A549 (cell line): ENCODE results near the gene BCL2L2. TPM values are rescaled to one million over a fixed set of nuclear protein-coding genes. Genes with fewer than 3 reads are reported as not detected.

ENCODE experiments used
- ATAC-seq, 2 experiments: fragments of 200-7000 bp in 1 of 2; fragments of >200 bp in 1 of 2; cut with Nextera tagmentation in 1 of 2; cut with Tn5 transposase in 1 of 2; 3 replicates each; pipeline versions ENCODE4 v1.8.0 to v1.9.1; 2018 to 2020; ENCODE audit warnings: mild to moderate bottlenecking in 1 of 2, moderate library complexity in 1 of 2
- CTCF ChIA-PET: fragments of 300-600 bp; sonication (Branson Sonifier 250); formaldehyde crosslinking; extraction: SDS; loops from one replicate; lab custom pipeline; 2021; ENCODE audit warnings: antibody characterized with exemption, inconsistent platforms; lab: Yijun Ruan, JAX
- POLR2A ChIA-PET: fragments of 350-600 bp; formaldehyde crosslinking; extraction: SDS; loops from one replicate; lab custom pipeline; 2021; ENCODE audit warnings: antibody characterized with exemption, inconsistent platforms; lab: Yijun Ruan, JAX
- DNase-seq, 2 experiments: peaks; one replicate each; pipeline versions ENCODE4 v3.0.0 to v3.0.0-alpha.2; 2011 to 2016; ENCODE audit warnings: low read depth in 1 of 2, low spot score in 1 of 2
- FAIRE-seq: peaks from 2 replicates; lab custom pipeline; 2011; peaks lifted over from hg19 to GRCh38; lab: Jason Lieb, UNC
- H3K27ac ChIP-seq, 2 experiments: fragments of >200 bp; sonication (Bioruptor Twin); formaldehyde crosslinking; 3 replicates each; pipeline ENCODE4 v1.5.1; 2016 to 2017
- H3K4me1 ChIP-seq: fragments of >200 bp; sonication (Bioruptor Twin); formaldehyde crosslinking; 3 replicates; pipeline ENCODE4 v1.6.1; 2016
- H3K4me2 ChIP-seq: fragments of >200 bp; sonication (Bioruptor Twin); formaldehyde crosslinking; 3 replicates; pipeline ENCODE4 v1.6.1; 2016
- H3K4me3 ChIP-seq: fragments of >200 bp; sonication (Bioruptor Twin); formaldehyde crosslinking; 3 replicates; pipeline ENCODE4 v1.5.1; 2016
- H3K9me3 ChIP-seq: fragments of >200 bp; sonication (Bioruptor Twin); formaldehyde crosslinking; 3 replicates; pipeline ENCODE4 v1.6.1; 2016
- CBX2 ChIP-seq: fragments of 200-600 bp; sonication (generic); IDR thresholded peaks from 2 replicates; pipeline ENCODE4 v1.6.1; 2016; ENCODE audit warnings: low read depth, mild to moderate bottlenecking, borderline replicate concordance
- CHD2 ChIP-seq: fragments of 150-350 bp; IDR thresholded peaks from 2 replicates; pipeline ENCODE4 v1.6.1; 2014; ENCODE audit warnings: low read length; ENCODE audit not compliant: partially characterized antibody
- EHMT2 ChIP-seq: fragments of 200-600 bp; sonication (generic); IDR thresholded peaks from 2 replicates; pipeline ENCODE4 v1.6.1; 2016; ENCODE audit warnings: antibody characterized with exemption, low read depth, mild to moderate bottlenecking, moderate library complexity
- ESRRA ChIP-seq: fragments of 150-350 bp; IDR thresholded peaks from 2 replicates; pipeline ENCODE4 v1.6.1; 2014; ENCODE audit warnings: mild to moderate bottlenecking, low read length, borderline replicate concordance
- FOSL2 ChIP-seq, 2 experiments: fragments of 450-650 bp in 1 of 2; fragments of >200 bp in 1 of 2; sonication (Bioruptor Twin) in 1 of 2; formaldehyde crosslinking; IDR thresholded peaks; 2 replicates each; pipeline versions ENCODE4 v1.5.0 to v1.6.1; 2016 to 2020; ENCODE audit warnings: mild to moderate bottlenecking in 1 of 2, moderate library complexity in 1 of 2
- GATA3 ChIP-seq: IDR thresholded peaks from 2 replicates; pipeline ENCODE4 v1.6.1; 2012; ENCODE audit warnings: borderline replicate concordance
- HOXA7 ChIP-seq: fragments of 250-450 bp; sonication (Bioruptor Pico); IDR thresholded peaks from 2 replicates; pipeline ENCODE4 v1.5.0; 2020; ENCODE audit warnings: mild to moderate bottlenecking, moderate library complexity
- HOXB5 ChIP-seq: fragments of 250-450 bp; sonication (Bioruptor Pico); IDR thresholded peaks from 2 replicates; pipeline ENCODE4 v1.5.0; 2020; ENCODE audit warnings: mild to moderate bottlenecking, moderate library complexity
- JUNB ChIP-seq: fragments of >200 bp; sonication (Bioruptor Twin); formaldehyde crosslinking; IDR thresholded peaks from 2 replicates; pipeline ENCODE4 v1.6.1; 2016
- KDM5A ChIP-seq: fragments of 200-600 bp; sonication (generic); IDR thresholded peaks from 2 replicates; pipeline ENCODE4 v1.6.1; 2016; ENCODE audit warnings: antibody characterized with exemption, mild to moderate bottlenecking
- NFE2L2 ChIP-seq: fragments of 150-350 bp; conservative IDR thresholded peaks from 2 replicates; pipeline ENCODE4 v1.6.1; 2014; ENCODE audit warnings: low read length
- NR3C1 ChIP-seq: fragments of >200 bp; sonication (Bioruptor Twin); formaldehyde crosslinking; IDR thresholded peaks from 3 replicates; pipeline ENCODE4 v1.6.1; 2017
- PHF8 ChIP-seq: fragments of 200-600 bp; sonication (generic); IDR thresholded peaks from 2 replicates; pipeline ENCODE4 v1.6.1; 2016; ENCODE audit warnings: low read depth, mild to moderate bottlenecking, antibody characterized with exemption, moderate library complexity, borderline replicate concordance
- RAD21 ChIP-seq, 2 experiments: fragments of >200 bp in 1 of 2; sonication (Bioruptor Twin) in 1 of 2; formaldehyde crosslinking in 1 of 2; IDR thresholded peaks in 1 of 2; conservative IDR thresholded peaks in 1 of 2; 2 replicates in 1 of 2; 3 replicates in 1 of 2; pipeline ENCODE4 v1.6.1; 2012 to 2018; ENCODE audit warnings: inconsistent platforms in 1 of 2
- RARB ChIP-seq: fragments of 250-450 bp; sonication (Bioruptor Pico); IDR thresholded peaks from 2 replicates; pipeline ENCODE4 v1.8.0; 2021; ENCODE audit warnings: mild to moderate bottlenecking, moderate library complexity
- RCOR1 ChIP-seq: fragments of 150-350 bp; IDR thresholded peaks from 2 replicates; pipeline ENCODE4 v1.6.1; 2014; ENCODE audit warnings: antibody characterized with exemption, low read length, low read depth
- SMC3 ChIP-seq: fragments of >200 bp; sonication (Bioruptor Twin); formaldehyde crosslinking; IDR thresholded peaks from 3 replicates; pipeline ENCODE4 v1.6.1; 2018; ENCODE audit warnings: inconsistent platforms
- TFCP2L1 ChIP-seq: fragments of 250-450 bp; sonication (Bioruptor Pico); IDR thresholded peaks from 2 replicates; pipeline ENCODE4 v1.5.0; 2021; ENCODE audit warnings: mild to moderate bottlenecking
- WGBS: methylation state at CpG from one replicate; pipeline ENCODE4 v1.1.6; 2017; ENCODE audit errors: missing lambda C conversion rate; 5-methylcytosine and 5-hydroxymethylcytosine counted together
- polyA plus RNA-seq, 4 experiments: library from polyadenylated mRNA; depleted of rRNA in 3 of 4; stranded (reverse); fragments of >200 nt; fragmentation: RNase III in 1 of 4; extraction: RNeasy Plus Mini Kit Qiagen cat#74134 plus additional on column Dnase treatment in 1 of 4; gene quantifications; 2 replicates in 3 of 4; 3 replicates in 1 of 4; pipeline ENCODE4 v1.2.3, GENCODE V29; 2011 to 2017
- TF ChIP-seq, protein P1 (sequence below): IDR thresholded peaks from 2 replicates; pipeline ENCODE4 v1.6.1; 2012
- TF ChIP-seq, protein P2 (sequence below): fragments of >200 bp; sonication (Bioruptor Twin); formaldehyde crosslinking; IDR thresholded peaks from 3 replicates; pipeline ENCODE4 v1.6.1; 2016
- TF ChIP-seq, protein P3 (sequence below): IDR thresholded peaks from 2 replicates; pipeline ENCODE4 v1.6.1; 2012

The BCL2L2 gene
- polyA plus RNA-seq, 2 of the 4 experiments (the other 2 are of a cell fraction), result 17.8 to 25.4 TPM

DNA sequence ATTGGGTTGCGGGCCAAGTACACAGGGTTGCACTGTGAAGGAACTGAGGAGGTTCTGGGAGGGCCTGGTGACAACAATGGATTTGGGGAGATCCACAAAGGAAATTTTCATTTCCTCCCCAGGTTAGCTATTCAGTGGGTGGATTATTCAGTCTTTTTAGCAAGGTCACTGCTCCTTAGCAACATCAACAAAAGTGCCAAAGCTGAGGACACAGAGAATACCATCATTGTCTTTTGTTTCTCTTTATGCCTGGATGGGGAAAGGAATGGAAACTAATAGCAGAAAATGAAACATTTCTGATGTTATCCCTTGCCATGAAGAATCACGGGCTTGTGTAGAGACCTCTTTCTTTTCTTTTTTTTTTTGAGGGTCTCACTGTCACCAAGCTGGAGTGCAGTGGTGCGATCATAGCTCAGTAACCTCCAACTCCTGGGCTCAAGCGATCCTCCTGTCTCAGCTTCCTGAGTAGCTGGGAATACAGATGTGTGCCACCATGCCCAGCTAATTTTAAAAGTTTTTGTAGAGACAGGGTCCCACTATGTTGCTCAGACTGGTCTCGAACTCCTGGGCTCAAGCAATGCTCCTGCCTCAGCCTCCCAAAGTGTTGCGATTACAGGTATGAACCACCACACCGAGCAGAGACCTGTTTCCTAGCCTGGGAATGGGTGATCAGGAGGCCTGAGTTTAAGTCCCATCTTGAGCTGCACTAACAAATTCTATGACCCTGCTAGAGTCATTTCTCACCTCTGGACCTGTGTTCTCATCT is 10.4 kb upstream of the BCL2L2 start:
- Histone ChIP-seq H3K9me3 (no peaks in the 10 kb centered on the region), H3K4me1 (peaks cover 10% of the 10 kb centered on the region; the same call in 2 of the 3 replicates), H3K4me3 (no peak overlapping the region), H3K27ac (no peak overlapping the region), H3K4me2 (no peak overlapping the region)
- 93% methylated on average over 7 of the region's 7 CpGs for WGBS
- CTCF ChIA-PET, result interaction anchor here (1.1 to 12.8 kb wide), 14 partner anchors 10 to 262 kb away, joined by 3 to 254 read pairs (median 4); partner anchors contain the start of gene HOMEZ
- POLR2A ChIA-PET, result interaction anchor here (2.2 kb wide), 1 partner anchor 11 kb away, joined by 8 read pairs; the partner anchor contains the start of gene BCL2L2
- TF ChIP-seq PHF8, result no peak
- TF ChIP-seq CHD2, result no peak
- no peak for TF ChIP-seq RCOR1
- TF ChIP-seq EHMT2, result no peak
- TF ChIP-seq ESRRA, result no peak
- no peak for TF ChIP-seq JUNB
- no peak for TF ChIP-seq CBX2
- TF ChIP-seq, protein P1, sequence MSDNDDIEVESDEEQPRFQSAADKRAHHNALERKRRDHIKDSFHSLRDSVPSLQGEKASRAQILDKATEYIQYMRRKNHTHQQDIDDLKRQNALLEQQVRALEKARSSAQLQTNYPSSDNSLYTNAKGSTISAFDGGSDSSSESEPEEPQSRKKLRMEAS, result no peak
- no peak for TF ChIP-seq SMC3
- TF ChIP-seq NFE2L2, result no peak
- TF ChIP-seq HOXB5 (CRISPR knock-in tag), result no peak
- no peak for TF ChIP-seq HOXA7 (CRISPR knock-in tag)
- TF ChIP-seq, protein P2, sequence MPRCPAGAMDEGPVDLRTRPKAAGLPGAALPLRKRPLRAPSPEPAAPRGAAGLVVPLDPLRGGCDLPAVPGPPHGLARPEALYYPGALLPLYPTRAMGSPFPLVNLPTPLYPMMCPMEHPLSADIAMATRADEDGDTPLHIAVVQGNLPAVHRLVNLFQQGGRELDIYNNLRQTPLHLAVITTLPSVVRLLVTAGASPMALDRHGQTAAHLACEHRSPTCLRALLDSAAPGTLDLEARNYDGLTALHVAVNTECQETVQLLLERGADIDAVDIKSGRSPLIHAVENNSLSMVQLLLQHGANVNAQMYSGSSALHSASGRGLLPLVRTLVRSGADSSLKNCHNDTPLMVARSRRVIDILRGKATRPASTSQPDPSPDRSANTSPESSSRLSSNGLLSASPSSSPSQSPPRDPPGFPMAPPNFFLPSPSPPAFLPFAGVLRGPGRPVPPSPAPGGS, result no peak
- no peak for TF ChIP-seq KDM5A
- TF ChIP-seq TFCP2L1 (CRISPR knock-in tag), result no peak
- ATAC-seq, result no peak
- DNase-seq, result no peak
- no peak for FAIRE-seq

DNA sequence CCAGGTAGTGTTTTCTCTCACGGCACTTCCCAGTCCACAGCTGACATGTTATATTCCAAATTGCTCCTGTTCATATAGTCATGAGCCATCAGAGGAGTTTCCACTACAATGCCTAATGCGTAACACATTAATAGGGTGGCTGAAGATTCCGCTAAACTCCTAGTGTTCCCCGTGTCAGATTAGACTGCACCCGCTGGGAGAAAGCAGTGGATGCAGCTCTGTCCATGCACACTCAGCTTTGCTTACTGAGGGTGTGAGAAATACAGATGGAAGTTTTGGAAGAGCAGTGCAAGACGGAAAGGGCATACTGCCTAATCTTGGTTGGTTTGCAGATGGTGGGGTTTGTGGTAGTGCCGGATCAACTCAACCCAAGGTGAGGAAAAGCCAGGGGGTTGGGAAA is 9.5 kb upstream of the BCL2L2 start:
- POLR2A ChIA-PET, result interaction anchor here (2.2 kb wide), 1 partner anchor 10 kb away, joined by 8 read pairs; the partner anchor contains the start of gene BCL2L2
- ATAC-seq, result no peak

More for the DNA sequence above, 9.5 kb upstream of the BCL2L2 start:
- CTCF ChIA-PET, result interaction anchor here (1.0 to 12.8 kb wide), 9 partner anchors 11 to 178 kb away, joined by 3 to 254 read pairs (median 4); partner anchors contain the start of genes CEBPE and HOMEZ
- TF ChIP-seq SMC3 (no peak), RAD21 (conservative IDR thresholded peaks at IDR 0.05 in 1 of 2, IDR thresholded peaks at IDR 0.05 in 1 of 2) (no peak), HOXB5 (CRISPR knock-in tag) (no peak), NR3C1 (no peak), FOSL2 (IDR thresholded peaks at IDR 0.05) (no peak), FOSL2 (CRISPR knock-in tag; IDR thresholded peaks at IDR 0.05) (no peak), GATA3 (no peak), RARB (CRISPR knock-in tag) (no peak), JUNB (no peak)
- TF ChIP-seq, protein P3, sequence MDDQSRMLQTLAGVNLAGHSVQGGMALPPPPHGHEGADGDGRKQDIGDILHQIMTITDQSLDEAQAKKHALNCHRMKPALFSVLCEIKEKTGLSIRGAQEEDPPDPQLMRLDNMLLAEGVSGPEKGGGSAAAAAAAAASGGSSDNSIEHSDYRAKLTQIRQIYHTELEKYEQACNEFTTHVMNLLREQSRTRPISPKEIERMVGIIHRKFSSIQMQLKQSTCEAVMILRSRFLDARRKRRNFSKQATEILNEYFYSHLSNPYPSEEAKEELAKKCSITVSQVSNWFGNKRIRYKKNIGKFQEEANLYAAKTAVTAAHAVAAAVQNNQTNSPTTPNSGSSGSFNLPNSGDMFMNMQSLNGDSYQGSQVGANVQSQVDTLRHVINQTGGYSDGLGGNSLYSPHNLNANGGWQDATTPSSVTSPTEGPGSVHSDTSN, result no peak
- DNase-seq, result no peak
- Histone ChIP-seq H3K27ac (no peak overlapping the region), H3K9me3 (no peaks in the 10 kb centered on the region), H3K4me3 (no peak overlapping the region), H3K4me1 (peaks cover 10% of the 10 kb centered on the region; the same call in 2 of the 3 replicates), H3K4me2 (no peak overlapping the region)
- 91% methylated on average over 7 of the region's 7 CpGs for WGBS
- no peak for FAIRE-seq
